C4-2B (cell line): ENCODE data around the gene CACUL1.
A peak's percentile ranks its signal among the peaks of the same experiment; 100 is the strongest.
"Not testable (repeated sequence)": the region's sequence is repeated elsewhere in the genome, so short reads cannot be mapped to it uniquely, and the experiment has no call there.

Experiments used
- H3K27ac ChIP-seq: fragments of 450-650 bp; 2 replicates; pipeline ENCODE4 v1.5.1; 2017
- CTCF ChIP-seq: fragments of 450-650 bp; conservative IDR thresholded peaks from 2 replicates; pipeline ENCODE4 v1.5.1; 2017; ENCODE audit warnings: mild to moderate bottlenecking
- ZFX ChIP-seq: fragments of 450-650 bp; IDR thresholded peaks from 2 replicates; pipeline ENCODE4 v1.6.1; 2017

The CACUL1 gene

GRCh38 chr10:118753331-118754228 lies 1.2 kb downstream of the CACUL1 start:
- TF ChIP-seq ZFX (no peak), CTCF (no peak)
- H3K27ac ChIP-seq, result peak overlapping the region; percentile 82

GRCh38 chr10:118752409-118752808 lies 2.4 kb downstream of the CACUL1 start:
- H3K27ac ChIP-seq, result no peak overlapping the region
- no peak for TF ChIP-seq CTCF
- TF ChIP-seq ZFX, result no peak

- H3K27ac ChIP-seq, result no peak overlapping the region
- TF ChIP-seq CTCF (no peak), ZFX (no peak)
Measured at GRCh38 chr10:118751265-118751664, 3.5 kb downstream of the CACUL1 start.

GRCh38 chr10:118748041-118748440 lies 6.7 kb downstream of the CACUL1 start:
- H3K27ac ChIP-seq, result no peak overlapping the region
- TF ChIP-seq CTCF (no peak), ZFX (no peak)

GRCh38 chr10:118746246-118746645 lies 8.5 kb downstream of the CACUL1 start:
- no peak for TF ChIP-seq CTCF
- TF ChIP-seq ZFX, result no peak

GRCh38 chr10:118745056-118745455 lies 9.7 kb downstream of the CACUL1 start:
- H3K27ac ChIP-seq, result no peak overlapping the region
- TF ChIP-seq CTCF (no peak), ZFX (no peak)

More at GRCh38 chr10:118746246-118746645, 8.5 kb downstream of the CACUL1 start:
- no peak overlapping the region for H3K27ac ChIP-seq

GRCh38 chr10:118744346-118744918 lies 10.3 kb downstream of the CACUL1 start:
- not testable (repeated sequence) for H3K27ac ChIP-seq

- no peak for TF ChIP-seq ZFX
- H3K27ac ChIP-seq, result no peak overlapping the region
Measured at GRCh38 chr10:118742782-118743181, 12.0 kb downstream of the CACUL1 start.
